Measurements from ENCODE around the gene ARFGAP1.
"Not testable (repeated sequence)": the region's sequence is repeated elsewhere in the genome, so short reads cannot be mapped to it uniquely, and the experiment has no call there.

The ARFGAP1 gene

GRCh38 chr20:63322146-63322932 is 49.7 kb downstream of the ARFGAP1 start:
- no peak for DNase-seq

- DNase-seq = no peak
Observed at GRCh38 chr20:63322933-63323273, 50.3 kb downstream of the ARFGAP1 start.

- no peak for DNase-seq
Observed at GRCh38 chr20:63323357-63323981, 50.9 kb downstream of the ARFGAP1 start.

GRCh38 chr20:63325021-63325471 is 52.4 kb downstream of the ARFGAP1 start:
- DNase-seq = no peak

- DNase-seq = no peak
Observed at GRCh38 chr20:63325554-63326313, 53.1 kb downstream of the ARFGAP1 start.

- DNase-seq = peak; percentile 3
Observed at GRCh38 chr20:63326314-63327230, 54.0 kb downstream of the ARFGAP1 start.

GRCh38 chr20:63327231-63327745 is 54.7 kb downstream of the ARFGAP1 start:
- DNase-seq = no peak

GRCh38 chr20:63328026-63328700 is 55.5 kb downstream of the ARFGAP1 start:
- DNase-seq = no peak

- no peak for DNase-seq
Observed at GRCh38 chr20:63328718-63329275, 56.2 kb downstream of the ARFGAP1 start.

- DNase-seq = no peak
Observed at GRCh38 chr20:63329331-63330083, 56.9 kb downstream of the ARFGAP1 start.

GRCh38 chr20:63330084-63330760 is 57.6 kb downstream of the ARFGAP1 start:
- DNase-seq = no peak

- no peak for DNase-seq
Observed at GRCh38 chr20:63330940-63331339, 58.3 kb downstream of the ARFGAP1 start.

GRCh38 chr20:63331741-63332400 is 59.3 kb downstream of the ARFGAP1 start:
- DNase-seq = no peak

GRCh38 chr20:63332488-63333240 is 60.1 kb downstream of the ARFGAP1 start:
- no peak for DNase-seq

GRCh38 chr20:63333241-63333836 is 60.7 kb downstream of the ARFGAP1 start:
- no peak for DNase-seq

- DNase-seq = no peak
Observed at GRCh38 chr20:63334356-63334755, 61.7 kb downstream of the ARFGAP1 start.

- not testable (repeated sequence) for DNase-seq
Observed at GRCh38 chr20:63335060-63335459, 62.4 kb downstream of the ARFGAP1 start.

- no peak for DNase-seq
Observed at GRCh38 chr20:63335711-63336110, 63.1 kb downstream of the ARFGAP1 start.
